HG03558 (cell line): ENCODE data around the gene GAB3.
"Not testable (repeated sequence)": the region's sequence is repeated elsewhere in the genome, so short reads cannot be mapped to it uniquely, and the experiment has no call there.

Experiments
- ATAC-seq: cut with Tn5 transposase; IDR thresholded peaks from one replicate; pipeline ENCODE4 v1.9.1; 2021; ENCODE audit warnings: moderate number of reproducible peaks; ENCODE audit not compliant: unreplicated experiment; ENCODE audit errors: extremely low read depth

Gene GAB3

DNA sequence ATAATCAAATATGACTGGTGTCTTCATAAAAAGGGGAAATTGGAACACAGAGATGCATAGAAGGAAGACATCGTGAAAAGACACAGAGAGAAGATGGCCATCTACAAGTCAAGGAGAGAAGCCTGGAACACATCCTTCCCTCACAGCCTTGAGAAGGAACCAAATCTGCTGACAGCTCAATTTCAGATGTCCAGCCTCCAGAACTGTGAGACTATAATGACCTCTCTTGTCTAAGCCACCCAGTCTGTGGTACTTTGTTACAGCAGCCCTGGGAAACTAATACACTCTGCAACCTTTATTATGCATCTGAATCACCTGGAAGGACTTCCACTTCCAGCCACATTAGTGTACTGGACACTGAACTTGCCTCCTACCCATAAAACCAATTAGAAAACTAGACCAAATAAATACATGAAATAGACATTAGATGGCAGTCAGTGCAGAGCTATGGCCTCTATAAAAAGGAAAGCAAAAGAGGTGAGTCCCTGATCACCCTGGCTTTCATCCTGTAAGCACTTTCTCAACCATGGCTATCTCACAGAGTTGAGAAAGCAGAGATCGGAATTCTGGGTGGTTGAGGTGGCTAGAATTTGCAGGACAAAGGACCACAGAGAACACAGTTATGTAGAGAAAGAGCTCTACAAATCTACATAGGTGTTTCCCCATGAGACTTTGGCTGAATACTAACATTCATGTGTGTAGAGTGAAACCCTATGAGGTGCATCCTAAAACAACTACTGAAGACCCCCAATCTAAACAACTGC, 25.7 kb downstream of the GAB3 start:
- no peak for ATAC-seq

DNA sequence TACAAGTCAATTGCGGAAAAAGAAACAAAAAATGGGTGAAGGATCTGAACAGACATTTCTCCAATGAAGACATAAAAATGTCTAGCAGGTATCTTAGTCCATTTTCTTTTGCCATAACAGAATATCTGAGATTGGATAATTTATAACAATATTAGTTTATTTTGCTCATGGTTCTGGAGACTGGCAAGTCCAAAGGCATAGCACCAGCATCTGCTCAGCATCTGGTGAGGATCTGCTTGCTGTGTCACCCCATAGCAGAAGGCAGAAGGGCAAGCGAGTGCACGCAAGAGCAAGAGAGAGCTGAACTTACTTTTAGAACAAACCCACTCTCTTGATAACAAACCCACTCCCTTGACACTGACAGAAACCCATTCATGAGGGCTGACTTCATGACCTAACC, 29.7 kb downstream of the GAB3 start:
- ATAC-seq, result no peak

DNA sequence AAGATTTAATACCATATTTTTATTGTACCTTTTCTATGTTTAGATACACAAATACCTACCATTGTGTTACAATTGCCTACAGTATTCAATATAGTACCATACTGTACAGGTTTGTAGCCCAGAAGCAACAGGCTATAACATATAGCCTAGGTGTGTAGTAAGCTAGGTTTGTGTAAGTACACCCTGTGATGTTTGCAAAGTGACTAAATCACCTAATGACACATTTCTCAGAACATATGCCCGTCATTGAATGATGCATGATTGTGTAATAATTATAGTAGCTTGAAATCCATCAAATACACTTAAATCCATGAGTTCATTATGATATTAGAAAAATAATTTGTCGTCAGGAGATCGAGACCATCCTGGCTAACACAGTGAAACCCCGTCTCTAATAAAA, 30.8 kb downstream of the GAB3 start:
- ATAC-seq, result no peak

DNA sequence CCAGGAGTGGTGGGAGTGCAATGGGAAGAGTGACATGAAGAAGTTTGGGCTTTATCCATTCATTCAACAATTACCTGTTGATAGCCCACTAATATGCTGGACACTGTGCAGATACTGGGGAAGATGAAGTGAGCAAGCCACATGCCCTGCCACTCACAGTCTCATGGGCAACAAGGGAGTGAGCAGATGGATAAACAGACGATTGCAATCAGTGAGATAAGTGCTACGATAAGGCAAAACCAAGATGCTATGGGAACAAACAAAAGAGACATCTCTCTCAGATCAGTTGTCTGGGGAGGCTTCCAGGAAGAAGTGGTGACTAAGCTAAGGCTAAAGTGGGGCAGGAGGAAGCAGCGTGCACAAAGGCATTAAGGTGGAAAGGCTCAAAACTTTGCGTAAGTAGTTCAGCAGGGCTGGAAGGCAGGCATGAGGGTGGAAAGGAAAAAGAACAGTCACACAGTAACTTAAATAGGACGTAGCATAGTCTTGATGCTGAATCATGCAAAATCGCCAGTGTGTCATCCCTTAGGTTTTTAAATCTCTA, 31.7 kb downstream of the GAB3 start:
- no peak for ATAC-seq

DNA sequence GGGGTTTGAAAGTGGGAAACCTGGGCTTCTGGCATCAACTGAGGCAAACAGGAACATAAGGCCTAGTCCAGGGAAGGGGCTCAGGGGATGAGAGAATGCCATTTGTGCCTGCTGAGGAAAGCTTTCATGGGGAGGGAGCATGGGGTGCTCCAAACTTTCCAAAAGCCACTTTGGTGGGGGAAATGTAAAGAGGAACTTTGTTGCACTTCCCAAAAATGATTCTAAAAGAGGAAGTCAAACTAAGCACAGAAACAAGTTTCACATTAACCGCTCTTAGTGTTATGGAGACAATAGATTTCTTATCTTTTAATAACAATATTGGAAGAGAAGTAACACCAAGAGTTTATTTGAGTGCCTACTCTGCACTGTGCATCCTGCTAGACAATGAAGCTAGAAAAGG, 32.3 kb downstream of the GAB3 start:
- ATAC-seq, result no peak

DNA sequence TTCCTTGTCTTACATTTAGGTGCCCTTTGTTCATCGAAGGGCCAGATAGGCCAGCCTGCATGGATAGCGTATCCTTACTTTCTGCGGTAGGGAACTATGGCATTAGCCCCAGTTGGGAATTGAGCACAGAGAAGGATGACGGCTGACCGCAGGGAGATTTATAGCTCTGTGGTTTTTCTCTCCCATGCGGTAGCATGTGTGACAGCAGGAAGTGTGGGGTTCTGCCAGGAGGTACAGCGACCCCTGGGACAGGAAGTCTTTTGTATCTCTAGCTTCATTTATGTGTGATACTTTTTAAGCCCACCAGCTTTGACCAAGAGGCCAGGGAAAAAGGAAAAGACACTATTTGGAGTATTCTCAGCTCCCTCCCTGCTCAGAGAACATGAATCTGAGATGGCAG, 33.1 kb downstream of the GAB3 start:
- ATAC-seq, result no peak

DNA sequence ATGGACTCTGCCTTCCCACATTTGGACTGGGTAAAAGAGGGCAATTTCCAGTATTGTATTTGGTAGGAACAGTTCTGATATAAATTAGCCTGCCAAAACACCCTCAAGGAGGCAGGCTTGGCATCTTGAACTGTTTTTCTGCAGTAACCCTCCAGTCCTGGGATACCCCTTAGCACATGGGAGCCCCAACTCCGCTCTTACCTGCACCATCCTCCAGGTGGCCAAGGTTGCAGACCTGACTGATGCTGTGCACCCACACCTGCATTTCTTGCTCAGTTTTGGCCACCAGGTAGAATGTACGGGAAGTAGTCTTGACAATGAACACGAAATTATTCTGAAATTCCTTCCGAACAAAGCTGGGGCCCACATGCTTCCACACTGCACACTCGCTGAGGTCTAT, 35.1 kb downstream of the GAB3 start:
- no peak for ATAC-seq

DNA sequence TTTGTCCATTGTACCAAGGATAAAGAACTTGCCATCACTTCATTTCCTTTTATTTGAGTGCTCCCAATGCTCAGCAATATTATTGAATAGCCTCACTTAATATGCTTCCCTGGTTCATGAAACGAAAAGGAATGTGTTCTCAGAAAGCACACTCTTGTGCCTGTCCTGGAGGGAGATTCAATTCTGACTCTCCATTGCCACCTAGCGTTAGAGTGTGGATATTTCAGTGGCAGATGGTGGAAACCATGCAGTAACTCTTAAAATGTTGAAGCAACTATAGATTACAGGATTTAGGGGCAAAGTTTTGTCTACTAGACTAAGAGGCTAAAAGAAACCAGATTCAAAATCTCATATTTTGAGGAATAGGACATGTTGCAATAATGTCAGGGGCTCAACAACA, 36.0 kb downstream of the GAB3 start:
- peak; percentile 38 for ATAC-seq

DNA sequence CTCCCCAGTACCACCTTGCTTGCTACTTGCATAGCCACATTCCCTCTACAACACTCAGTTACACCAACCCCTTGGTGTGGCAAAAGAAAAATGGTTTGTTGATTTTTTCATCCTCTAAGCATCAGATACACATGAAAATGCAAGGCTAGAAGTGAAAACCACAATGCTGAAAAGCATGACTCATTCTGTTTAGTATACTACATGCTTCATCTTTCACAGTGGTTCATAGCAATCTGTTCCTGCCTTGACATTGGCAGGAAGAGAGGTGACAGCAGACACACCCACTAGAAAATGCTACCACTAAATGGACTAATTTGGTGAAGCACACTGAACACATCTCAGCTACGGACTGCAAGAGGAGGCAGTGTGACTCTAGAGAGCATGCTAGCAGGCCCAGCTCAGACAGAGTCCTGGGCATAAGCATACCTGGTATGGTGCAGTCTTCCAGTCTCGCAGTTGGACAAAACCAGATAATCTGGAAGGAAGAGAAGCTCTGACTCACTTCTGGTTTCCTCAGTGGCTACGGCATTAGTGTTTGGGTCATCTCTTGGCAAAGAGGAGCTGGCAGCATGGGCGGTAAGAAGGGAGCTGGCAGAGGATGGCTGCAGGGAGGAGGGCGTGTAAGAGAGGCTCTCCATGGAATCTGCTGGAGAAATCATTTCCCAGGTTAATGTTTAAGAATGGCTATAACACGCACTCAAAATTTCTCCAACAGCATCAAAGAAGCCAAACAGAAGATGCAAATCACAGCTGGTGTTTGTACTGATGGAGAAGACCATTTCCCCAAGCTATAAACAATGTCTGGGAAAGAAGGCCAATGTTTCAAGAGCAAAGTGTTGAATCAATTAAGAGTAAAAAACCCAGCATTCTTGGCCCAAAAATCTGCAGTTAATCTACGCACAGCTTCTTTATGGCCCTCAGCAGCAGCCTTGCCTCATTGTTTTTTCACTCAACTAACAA, 37.8 kb downstream of the GAB3 start:
- peak; percentile 84 for ATAC-seq

DNA sequence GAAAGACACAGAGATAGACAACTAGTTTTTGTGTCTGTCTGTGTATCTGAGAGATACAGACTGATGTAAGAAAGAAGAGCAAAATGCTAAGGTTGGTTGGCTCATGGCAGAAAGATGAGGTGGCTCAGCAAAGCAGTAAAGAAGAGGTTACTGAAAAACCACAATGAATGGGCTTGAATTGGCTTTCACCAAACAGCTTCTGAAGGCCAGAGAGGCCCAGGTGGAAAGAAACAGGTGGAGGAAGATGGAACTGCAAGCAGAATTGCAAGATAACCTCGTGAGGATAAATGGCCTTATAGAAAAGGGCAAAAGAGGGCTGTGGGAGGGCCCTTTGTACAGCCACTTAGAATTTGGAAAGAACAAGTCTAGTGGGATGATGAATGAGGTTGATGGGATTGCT, 39.6 kb downstream of the GAB3 start:
- no peak for ATAC-seq

DNA sequence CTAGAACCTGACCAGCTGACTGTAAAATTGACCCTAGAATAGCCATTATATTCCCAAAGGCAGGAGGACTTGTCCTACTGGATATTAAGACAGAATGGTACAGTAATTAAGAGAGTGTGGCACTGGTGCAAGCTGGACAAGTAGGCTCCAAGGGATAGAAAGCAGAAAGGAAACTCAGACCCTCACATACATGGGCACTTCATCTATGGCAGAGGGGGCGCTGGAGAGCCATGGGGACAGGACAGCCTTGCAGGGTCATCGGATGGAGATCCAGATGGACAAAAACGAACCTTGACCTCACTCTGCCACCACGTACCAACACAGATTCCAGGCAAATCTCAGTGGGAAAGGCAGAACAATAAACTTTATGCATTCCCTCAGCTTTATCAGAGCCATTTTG, 40.6 kb downstream of the GAB3 start:
- ATAC-seq, result no peak

DNA sequence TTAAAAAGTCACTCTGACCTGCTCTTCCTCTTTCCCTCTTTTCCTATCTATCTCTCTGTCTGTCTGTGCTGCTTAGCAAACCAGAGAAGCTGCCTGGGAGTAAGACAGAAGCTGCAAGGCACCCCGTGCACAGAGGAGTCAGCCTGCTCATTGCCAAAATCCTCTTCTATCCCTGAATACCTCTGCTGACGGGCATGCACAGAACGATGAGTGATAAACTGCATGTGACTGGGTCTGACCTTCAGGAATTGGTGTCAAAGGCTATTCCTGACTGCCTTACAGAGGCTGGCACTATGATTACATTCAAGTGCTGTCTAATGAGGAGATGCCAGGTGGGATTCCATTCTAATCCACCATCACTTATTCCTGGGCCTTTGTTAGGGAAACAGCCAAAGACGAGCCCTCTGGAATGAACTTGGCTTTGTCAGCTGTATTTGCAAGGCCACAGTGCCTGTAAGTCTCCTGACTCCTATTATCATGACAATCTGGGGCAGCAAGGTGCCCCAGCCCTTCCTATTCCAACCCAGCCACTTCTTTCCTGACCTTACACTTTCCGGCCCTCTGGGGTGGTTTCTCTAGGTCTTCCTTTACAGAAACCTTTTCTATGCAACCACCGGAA, 52.1 kb downstream of the GAB3 start:
- ATAC-seq, result no peak

DNA sequence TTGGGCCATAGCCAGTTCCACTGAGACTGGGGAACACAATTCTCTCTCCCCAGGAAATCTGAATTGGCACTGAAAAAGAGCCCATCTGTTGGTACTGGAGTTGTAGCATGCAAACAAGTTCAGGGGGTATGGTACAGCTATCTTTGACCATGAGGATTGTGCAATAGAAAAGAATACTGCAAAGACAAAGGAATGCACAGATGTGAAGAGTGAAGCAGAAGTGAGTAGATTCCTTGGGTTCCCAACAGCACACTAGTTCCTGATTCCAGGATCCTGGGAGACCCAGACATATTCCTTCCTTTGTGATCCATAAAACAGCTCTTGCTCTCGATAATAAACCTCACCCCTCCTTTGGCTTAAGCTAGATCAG, 54.2 kb downstream of the GAB3 start:
- ATAC-seq, result no peak

DNA sequence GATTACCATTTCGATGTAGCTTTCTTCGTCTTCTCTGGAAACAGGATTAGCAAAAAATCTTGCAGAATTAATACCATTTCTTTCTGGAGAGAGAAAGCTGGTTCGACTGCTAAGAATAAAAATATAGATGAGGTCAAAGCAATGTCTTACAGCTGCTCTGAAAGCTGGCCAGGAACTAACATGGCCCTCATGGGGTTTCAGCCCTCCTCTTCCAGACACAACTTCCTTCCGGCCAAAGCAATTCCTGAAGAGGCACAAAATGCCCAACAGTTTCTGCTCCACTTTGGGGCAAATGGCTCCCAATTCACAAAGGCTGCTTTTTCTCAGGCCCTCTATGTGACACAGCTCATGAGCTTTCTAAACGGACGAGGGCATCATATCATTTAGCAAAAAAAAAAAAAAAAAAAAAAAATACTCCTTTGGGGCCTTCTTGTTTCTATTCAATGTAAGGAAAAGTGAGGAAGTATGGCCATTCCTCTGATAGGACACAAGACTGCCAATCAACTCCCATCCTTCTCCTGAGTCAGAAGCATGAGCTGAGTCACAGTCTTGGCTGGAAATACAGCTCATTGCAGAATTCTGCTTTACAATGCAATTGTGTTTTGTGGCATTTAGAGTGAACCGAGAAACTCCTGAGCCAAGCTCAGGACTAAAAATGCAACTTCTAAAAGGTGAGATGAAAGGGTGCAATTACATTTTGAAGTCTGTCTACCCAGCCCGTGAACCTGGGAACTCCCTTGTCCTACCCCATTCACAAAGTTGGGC, 54.8 kb downstream of the GAB3 start:
- no peak for ATAC-seq

DNA sequence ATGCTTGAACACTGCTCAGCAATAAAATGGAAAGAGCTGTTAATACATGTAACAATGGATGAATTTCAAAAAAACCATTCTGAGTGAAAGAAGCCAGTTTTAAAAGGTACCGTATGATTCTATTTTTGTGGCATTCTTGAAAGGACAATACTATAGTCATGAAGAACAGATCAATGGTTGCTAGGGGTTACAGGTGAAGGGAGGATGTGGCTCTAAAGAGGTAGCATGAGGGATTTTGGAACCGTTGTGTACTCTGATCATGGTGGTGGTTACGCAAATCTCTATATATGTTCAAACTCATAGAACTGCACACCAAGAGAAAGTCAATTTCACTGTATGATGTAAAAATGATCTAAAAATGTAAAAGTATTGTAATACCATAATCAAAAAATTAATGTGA, 57.5 kb downstream of the GAB3 start:
- no peak for ATAC-seq

DNA sequence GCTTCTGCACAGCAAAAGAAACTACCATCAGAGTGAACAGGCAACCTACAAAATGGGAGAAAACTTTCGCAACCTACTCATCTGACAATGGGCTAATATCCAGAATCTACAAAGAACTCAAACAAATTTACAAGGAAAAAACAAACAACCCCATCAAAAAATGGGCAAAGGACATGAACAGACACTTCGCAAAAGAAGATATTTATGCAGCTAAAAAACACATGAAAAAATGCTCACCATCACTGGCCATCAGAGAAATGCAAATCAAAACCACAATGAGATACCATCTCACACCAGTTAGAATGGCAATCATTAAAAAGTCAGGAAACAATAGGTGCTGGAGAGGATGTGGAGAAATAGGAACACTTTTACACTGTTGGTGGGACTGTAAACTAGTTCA, 60.4 kb downstream of the GAB3 start:
- ATAC-seq, result not testable (repeated sequence)

DNA sequence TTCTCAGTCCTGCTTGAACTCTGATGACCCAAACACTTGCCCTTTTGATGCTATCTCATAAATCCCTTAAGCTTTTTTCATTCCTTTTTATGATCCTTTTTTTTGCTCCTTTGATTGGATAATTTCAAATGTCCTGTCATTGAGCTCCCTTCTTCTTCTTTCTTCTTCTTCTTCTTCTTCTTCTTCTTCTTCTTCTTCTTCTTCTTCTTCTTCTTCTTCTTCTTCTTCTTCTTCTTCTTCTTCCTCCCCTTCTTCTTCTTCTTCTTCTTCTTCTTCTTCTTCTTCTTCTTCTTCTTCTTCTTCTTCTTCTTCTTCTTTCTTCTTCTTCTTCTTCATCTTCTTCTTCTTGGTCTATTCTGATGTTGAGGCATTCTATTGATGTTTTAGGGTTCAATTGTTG, 78.8 kb downstream of the GAB3 start:
- not testable (repeated sequence) for ATAC-seq

DNA sequence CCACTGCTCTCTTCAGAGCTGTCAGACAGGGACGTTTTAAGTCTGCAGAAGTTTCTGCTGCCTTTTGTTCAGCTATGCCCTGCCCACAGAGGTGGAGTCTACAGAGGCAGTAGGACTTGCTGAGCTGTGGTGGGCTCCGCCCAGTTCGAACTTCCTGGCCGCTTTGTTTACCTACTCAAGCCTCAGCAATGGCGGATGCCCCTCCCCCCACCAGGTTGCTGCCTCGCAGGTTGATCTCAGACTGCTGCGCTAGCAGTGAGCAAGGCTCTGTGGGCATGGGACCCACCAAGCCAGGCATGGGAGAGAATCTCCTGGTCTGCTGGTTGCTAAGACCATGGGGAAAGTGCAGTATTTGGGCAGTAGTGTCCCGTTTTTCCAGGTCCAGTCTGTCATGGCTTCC, 80.0 kb downstream of the GAB3 start:
- not testable (repeated sequence) for ATAC-seq

DNA sequence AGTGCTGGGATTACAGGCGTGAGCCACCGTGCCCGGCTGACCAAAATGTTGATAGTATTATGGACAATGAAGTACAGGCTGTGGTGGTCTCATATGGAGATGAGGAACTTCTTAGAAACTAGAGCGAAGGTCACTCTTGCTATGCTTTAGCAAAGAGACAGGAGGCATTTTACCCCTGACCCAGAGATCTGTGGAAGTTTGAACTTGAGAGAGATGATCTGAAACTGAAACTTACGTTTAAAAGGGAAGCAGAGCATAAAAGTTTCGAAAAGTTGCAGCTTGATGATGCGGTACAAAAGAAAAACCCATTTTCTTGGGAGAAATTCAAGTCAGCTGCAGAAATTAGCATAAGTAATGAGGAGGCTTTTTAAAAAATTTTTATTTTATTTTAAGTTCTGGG, 89.0 kb downstream of the GAB3 start:
- ATAC-seq, result no peak

DNA sequence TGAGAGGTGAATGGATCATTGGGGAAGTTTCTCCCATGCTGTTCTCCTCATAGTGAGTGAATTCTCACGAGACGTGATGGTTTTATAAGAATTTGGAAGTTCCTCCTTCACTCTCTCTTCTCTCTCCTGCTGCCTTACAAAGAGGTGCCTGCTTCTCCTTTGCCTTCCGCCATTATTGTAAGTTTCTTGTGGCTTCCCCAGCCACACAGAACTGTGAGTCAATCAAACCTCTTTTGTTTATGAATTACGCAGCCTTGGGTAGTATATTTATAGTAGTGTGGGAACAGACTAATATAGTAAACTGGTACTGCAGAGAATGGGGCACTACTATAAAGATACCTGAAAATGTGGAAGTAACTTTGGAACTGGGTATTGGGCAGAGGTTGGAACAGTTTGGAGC, 89.7 kb downstream of the GAB3 start:
- ATAC-seq, result no peak
